ENCODE measurements around the gene COA6.

DNA sequence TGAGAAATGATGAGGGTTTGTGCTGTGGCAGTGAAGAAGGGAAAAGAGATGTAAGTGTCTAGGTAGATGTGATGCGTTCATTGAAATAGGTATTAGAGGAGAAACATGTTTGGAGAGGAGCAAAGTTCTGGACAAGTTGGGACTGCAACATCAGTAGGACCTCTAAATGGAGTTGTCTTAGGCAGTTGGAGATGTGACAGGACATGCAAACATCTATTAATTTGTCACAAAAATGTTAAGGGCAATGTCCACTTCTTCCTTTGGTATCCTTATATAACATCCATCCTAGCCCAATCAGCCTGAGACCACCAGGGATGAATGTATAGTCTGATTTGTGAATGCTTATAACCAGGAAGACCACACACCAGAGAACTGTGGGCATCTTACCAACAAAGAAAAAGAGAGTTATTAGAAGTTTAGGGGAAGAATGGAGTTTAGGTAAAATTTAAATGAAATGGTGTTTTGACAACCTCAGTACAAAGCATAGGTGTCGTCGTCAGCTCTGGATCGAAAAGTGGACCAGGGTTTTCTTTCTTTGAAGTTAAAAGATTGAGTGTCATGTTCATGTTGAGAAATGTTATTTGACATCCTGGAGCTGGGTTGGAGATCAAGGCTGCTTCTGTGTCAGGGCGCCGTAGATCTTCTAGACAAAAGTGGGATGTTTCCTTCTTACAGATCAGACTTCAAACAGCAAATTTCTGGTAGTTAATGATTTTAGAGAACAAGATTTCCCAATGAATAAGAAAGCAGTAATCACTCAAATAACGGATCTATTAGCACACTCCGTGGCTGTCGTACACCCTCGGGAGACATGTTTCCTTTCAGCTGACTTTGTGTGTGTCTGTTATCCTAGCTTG, 8.7 kb downstream of the COA6 start:
- TF ChIP-seq CTCF (optimal IDR thresholded peaks at IDR 0.05 in 1 of 3, IDR thresholded peaks at IDR 0.05 in 1 of 3, conservative IDR thresholded peaks at IDR 0.05 in 1 of 3; ENCODE audit: extremely low read depth in 1 of 3, insufficient read depth in 2 of 3, low read length in 3 of 3) (no peak), EZH2 (IDR thresholded peaks at IDR 0.05; ENCODE audit: low read length) (no peak)

Measured in keratinocyte (primary cell).